Retinal pigment epithelial cell (primary cell): ENCODE results near the gene PHLDB1.
A peak's percentile ranks its signal among the peaks of the same experiment; 100 is the strongest.
"Not testable (repeated sequence)": the region's sequence is repeated elsewhere in the genome, so short reads cannot be mapped to it uniquely, and the experiment has no call there.

ENCODE experiments used
- DNase-seq: peaks from one replicate; pipeline ENCODE4 v3.0.0-alpha.2; 2010; ENCODE audit warnings: low read depth
- H3K4me3 ChIP-seq: 2 replicates; pipeline ENCODE4 v1.5.1; 2011; ENCODE audit warnings: mild to moderate bottlenecking, low read length, control low read depth, moderate library complexity
- TF ChIP-seq, protein P1 (sequence below): conservative IDR thresholded peaks from 2 replicates; pipeline ENCODE4 v1.5.1; 2011; ENCODE audit warnings: low read depth, low read length, control low read depth, inconsistent platforms

PHLDB1 gene

DNA sequence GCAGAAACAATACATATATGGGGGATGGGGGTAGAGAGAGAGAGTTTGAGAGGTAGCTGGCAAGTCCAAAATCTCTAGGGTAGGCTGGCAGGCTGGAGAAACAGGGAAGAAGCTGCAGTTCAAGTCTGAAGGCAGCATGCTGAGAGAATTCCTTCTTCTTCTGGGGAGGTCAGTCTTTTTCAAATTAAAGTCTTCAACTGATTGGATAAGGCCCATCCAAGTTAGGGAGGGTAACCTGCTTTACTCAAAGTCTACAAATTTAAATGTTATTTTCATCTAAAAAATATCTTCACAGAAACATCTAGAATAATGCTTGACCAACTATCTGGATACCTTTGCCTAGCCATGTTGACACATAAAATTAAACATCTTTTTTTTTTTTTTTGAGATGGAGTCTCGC, 75.0 kb downstream of the PHLDB1 start:
- DNase-seq: no peak
- TF ChIP-seq, protein P1, sequence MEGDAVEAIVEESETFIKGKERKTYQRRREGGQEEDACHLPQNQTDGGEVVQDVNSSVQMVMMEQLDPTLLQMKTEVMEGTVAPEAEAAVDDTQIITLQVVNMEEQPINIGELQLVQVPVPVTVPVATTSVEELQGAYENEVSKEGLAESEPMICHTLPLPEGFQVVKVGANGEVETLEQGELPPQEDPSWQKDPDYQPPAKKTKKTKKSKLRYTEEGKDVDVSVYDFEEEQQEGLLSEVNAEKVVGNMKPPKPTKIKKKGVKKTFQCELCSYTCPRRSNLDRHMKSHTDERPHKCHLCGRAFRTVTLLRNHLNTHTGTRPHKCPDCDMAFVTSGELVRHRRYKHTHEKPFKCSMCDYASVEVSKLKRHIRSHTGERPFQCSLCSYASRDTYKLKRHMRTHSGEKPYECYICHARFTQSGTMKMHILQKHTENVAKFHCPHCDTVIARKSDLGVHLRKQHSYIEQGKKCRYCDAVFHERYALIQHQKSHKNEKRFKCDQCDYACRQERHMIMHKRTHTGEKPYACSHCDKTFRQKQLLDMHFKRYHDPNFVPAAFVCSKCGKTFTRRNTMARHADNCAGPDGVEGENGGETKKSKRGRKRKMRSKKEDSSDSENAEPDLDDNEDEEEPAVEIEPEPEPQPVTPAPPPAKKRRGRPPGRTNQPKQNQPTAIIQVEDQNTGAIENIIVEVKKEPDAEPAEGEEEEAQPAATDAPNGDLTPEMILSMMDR: no peak
- H3K4me3 ChIP-seq: no peak overlapping the region

DNA sequence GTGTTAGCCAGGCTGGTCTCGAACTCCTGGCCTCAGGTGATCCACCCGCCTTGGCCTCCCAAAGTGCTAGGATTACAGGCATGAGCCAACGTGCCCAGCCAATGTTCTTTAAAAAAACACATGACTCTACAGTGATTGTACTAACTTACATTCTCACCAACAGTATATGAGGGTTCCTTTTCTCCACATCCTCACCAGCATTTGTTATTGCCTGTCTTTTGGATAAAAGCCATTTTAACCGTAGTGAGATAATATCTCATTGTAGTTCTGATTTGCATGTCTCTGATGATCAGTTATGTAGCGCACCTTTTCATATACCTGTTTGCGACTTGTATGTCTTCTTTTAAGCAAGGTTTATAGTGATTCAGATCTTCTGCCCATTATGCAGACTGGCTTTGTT, 75.5 kb downstream of the PHLDB1 start:
- DNase-seq, H3K4me3 ChIP-seq: not testable (repeated sequence)

DNA sequence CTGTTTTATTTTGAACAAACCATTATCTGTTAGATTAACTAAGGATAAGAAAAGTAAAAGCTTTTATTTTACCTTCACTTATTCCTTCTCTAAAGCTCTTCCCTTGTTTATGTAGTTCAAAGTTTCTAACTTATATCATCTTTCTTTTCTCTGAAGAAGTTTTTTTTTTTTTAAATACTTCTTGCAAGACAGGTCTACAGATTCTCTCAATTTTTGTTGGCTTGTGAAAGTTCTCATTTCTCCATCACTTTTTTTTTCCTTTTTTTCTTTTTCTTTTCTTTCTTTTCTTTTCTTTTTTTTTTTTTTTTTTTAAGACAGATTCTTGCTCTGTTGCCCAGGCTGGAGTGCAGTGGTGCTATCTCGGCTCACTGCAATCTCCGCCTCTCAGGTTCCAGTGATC, 76.8 kb downstream of the PHLDB1 start:
- no peak overlapping the region for H3K4me3 ChIP-seq
- no peak for DNase-seq
- TF ChIP-seq, protein P1: no peak

DNA sequence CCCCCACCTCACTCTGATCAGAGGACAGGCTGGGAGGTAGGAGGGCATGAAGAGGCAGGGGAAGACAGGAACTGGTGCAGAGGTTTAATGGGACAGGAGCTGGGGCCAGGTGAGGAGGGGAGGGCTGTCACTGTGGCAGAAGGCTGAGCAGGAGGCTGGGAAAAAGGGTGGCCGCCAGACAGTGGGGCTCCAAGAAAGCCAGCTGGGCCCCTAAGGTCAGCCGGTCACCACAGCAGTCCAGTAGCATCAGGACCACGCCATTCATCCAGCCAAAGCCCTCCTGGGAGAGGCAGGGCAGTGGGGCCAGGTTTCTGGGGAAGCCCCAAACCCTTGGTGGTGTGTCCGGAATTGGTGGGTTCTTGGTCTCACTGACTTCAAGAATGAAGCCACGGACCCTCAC, 80.5 kb downstream of the PHLDB1 start:
- H3K4me3 ChIP-seq: no peak overlapping the region
- no peak for DNase-seq
- TF ChIP-seq, protein P1: no peak

DNA sequence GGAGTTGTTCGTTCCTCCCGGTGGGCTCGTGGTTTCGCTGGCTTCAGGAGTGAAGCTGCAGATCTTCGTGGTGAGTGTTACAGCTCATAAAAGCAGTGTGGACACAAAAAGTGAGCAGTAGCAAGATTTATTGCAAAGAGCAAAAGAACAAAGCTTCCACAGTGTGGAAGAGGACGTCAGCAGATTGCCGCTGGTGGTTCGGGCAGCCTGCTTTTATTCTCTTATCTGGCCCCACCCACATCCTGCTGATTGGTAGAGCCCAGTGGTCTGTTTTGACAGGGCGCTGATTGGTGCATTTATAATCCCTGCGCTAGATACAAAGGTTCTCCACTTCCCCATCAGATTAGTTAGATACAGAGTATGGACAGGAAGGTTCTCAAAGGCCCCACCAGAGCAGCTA, 80.9 kb downstream of the PHLDB1 start:
- not testable (repeated sequence) for DNase-seq, H3K4me3 ChIP-seq

DNA sequence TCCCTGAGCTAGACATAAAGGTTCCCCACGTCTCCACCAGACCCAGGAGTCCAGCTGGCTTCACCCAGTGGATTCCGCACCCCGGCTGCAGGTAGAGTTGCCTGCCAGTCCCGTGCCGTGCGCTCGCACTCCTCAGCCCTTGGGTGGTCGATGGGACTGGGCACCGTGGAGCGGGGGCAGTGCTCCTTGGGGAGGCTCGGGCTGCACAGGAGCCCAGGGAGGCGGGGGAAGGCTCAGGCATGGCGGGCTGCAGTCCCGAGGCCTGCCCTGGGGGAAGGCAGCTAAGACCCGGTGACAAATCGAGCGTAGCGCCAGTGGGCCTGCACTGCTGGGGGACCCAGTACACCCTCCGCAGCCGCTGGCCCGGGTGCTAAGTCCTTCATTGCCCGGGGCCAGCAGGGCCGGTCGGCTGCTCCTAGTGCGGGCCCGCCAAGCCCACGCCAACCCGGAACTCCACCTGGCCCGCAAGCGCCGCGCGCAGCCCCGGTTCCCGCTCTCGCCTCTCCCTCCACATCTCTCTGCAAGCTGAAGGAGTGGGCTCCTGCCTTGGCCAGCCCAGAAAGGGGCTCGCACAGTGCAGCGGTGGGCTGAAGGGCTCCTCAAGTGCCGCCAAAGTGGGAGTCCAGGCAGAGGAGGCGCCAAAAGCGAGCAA, 81.6 kb downstream of the PHLDB1 start:
- TF ChIP-seq, protein P1: no peak
- H3K4me3 ChIP-seq: no peak overlapping the region
- no peak for DNase-seq

DNA sequence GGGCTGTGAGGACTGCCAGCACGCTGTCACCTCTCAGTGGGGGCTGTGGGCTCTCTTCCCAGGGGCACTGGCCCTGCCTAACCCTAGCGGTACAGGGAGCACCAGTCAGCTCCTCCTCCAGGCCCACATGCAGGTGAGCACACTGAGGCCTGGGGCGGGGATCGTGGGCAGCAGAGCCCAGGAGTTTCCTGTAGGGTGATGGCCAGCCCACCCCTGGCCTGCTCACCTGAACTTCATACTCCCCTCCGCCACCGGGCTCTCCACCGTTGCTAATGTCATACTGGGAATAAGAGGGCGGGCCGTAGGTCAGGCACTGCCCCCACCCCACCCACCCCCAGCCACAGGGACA, 82.1 kb downstream of the PHLDB1 start:
- H3K4me3 ChIP-seq: no peak overlapping the region
- no peak for DNase-seq
- TF ChIP-seq, protein P1: no peak

DNA sequence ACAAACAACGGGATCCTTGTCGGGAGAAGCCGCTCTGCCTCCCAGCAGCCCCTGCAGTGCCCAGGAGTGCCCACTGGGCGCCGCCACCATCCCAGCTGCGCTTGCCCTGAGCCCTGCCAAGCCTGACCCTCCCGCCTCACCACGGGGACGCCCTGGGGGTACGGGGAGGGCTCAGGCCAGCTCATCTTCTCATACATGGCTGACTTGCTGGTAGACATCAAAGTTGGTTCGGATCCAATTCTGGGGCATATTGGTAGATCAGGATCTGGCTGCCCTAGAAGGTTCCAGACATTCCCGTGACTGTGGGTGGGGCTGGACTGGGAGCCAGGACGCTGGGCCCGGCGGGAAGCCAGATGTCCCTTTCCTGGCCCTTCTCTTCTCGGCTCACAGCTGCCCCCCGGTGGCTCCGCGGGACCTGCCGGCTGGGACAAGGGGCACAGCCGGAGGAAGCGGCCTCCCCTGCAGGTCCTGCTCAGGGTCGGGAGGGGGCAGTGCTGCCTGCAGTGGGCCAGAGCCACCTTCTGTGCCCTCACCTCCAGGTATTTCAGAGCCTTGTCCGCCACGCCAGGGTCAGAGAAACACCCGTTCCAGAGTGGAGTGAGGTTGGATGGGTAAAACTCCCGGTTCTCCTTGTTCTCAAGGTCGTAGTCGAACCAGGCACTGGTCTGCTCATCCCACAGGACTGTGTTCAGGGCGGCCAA, 82.6 kb downstream of the PHLDB1 start:
- TF ChIP-seq, protein P1: peak; percentile 93
- H3K4me3 ChIP-seq: peak overlapping the region; percentile 50
- peak; percentile 39 for DNase-seq
